CD4-positive, alpha-beta T cell treated with Interleukin-17A for 1 hour (primary cell): ENCODE results near the gene SUCNR1.
"Not testable (repeated sequence)": the region's sequence is repeated elsewhere in the genome, so short reads cannot be mapped to it uniquely, and the experiment has no call there.

ENCODE experiments used
- DNase-seq: peaks from one replicate; pipeline ENCODE4 v3.0.0-alpha.2; 2020

Gene SUCNR1

GRCh38 chr3:151874079-151874478, 636 bp downstream of the SUCNR1 start:
- not testable (repeated sequence) for DNase-seq

DNA sequence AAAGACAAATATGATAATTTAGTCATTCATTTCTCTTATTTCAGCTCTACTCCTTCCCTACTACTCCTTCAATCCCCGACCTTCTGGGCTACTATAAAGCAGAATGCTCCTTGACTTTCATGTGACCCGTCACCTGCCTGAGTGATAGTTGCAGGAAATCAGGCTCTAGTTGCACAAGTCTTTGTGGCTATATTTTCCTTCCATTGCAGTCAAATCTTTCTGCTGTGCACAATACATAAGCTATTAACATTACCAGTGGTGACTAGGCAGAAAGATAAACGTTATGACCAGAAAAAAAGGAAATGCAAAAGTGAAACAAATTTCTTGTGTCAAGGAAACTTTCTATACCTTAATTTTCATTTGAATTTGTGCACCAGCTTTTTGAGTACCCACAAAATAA, 2.3 kb downstream of the SUCNR1 start:
- no peak for DNase-seq

GRCh38 chr3:151877269-151877668, 3.8 kb downstream of the SUCNR1 start:
- DNase-seq, result no peak

GRCh38 chr3:151878465-151878864, 5.0 kb downstream of the SUCNR1 start:
- no peak for DNase-seq

- no peak for DNase-seq
Observed at GRCh38 chr3:151879037-151879436, 5.6 kb downstream of the SUCNR1 start.

DNA sequence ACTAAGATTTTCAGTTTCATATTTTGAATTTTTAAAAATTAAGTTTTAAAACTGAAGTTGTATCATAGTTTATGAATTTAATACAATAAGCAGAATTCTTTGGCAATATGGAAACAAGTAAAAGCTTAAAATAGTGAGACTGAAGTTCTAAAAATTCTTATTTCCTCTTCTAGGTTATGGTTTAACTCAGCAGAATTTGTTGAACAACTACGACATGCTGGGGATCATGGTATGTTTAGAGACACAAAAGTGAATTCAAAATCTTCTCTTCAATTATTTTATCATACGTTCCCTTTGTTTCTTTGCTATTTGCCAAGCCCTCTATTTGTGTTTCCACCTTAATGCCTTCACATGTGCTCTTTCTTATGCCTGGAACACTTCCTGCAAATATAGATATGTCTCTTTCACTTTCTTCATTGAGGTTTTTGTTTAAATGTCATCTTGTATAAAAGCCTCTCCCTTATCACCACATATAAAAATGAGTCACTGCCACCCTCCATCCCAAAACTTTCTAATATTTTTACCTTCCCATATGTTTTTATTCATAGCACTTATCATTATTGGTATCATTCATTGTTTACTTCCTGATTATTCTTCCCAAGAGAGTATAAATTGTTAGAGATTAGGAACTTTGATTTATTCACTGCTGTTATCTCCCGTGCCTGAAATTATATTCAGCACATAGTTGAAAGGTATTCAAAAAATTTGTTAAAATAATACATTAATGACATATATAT, 6.4 kb downstream of the SUCNR1 start:
- DNase-seq, result no peak

- no peak for DNase-seq
Observed at GRCh38 chr3:151880416-151880690, 6.9 kb downstream of the SUCNR1 start.

DNA sequence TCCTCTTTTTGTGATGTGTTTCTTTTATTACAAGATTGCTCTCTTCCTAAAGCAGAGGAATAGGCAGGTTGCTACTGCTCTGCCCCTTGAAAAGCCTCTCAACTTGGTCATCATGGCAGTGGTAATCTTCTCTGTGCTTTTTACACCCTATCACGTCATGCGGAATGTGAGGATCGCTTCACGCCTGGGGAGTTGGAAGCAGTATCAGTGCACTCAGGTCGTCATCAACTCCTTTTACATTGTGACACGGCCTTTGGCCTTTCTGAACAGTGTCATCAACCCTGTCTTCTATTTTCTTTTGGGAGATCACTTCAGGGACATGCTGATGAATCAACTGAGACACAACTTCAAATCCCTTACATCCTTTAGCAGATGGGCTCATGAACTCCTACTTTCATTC, 7.7 kb downstream of the SUCNR1 start:
- no peak for DNase-seq

DNA sequence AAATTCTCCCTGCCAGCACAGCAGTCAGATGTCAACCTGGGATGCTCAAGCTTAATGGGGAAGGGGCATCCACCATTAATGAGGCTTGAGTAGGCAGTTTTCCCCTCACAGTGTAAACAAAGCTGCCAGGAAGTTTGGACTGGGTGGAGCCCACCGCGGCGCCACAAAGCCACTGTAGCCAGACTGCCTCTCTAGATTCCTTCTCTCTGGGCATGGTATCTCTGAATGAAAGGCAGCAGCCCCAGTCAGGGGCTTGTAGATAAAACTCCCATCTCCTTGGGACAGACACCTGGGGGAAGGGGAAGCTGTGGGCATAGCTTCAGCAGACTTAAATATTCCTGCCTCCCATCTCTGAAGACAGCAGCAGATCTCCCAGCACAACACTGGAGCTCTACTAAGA, 12.0 kb downstream of the SUCNR1 start:
- not testable (repeated sequence) for DNase-seq

- not testable (repeated sequence) for DNase-seq
Observed at GRCh38 chr3:151887450-151888211, 14.2 kb downstream of the SUCNR1 start.

- peak; percentile 10 for DNase-seq
Observed at GRCh38 chr3:151890721-151891141, 17.3 kb downstream of the SUCNR1 start.

GRCh38 chr3:151891721-151892120, 18.3 kb downstream of the SUCNR1 start:
- DNase-seq, result no peak

DNA sequence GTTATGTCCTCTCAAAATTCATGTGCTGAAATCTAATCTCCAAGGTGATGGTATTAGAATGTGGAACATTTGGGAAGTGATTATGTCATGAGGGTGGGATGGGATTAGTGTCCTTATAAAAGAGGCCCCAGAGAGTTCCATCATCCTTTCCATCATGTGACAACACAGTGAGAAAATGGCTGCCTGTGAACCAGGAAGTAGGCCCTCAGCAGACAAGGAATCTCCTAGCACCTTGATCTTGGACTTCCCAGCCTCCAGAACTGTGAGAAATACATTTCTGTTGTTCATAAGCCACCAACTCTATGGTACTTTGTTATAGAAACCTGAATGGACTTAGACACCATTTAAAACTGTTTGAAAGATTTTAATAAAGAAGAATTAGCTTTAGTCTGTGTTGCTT, 20.8 kb downstream of the SUCNR1 start:
- DNase-seq, result no peak

GRCh38 chr3:151895478-151896241, 22.2 kb downstream of the SUCNR1 start:
- peak; percentile 19 for DNase-seq

- no peak for DNase-seq
Observed at GRCh38 chr3:151896246-151897012, 23.0 kb downstream of the SUCNR1 start.

- not testable (repeated sequence) for DNase-seq
Observed at GRCh38 chr3:151898121-151898520, 24.7 kb downstream of the SUCNR1 start.

- not testable (repeated sequence) for DNase-seq
Observed at GRCh38 chr3:151898564-151899261, 25.3 kb downstream of the SUCNR1 start.

DNA sequence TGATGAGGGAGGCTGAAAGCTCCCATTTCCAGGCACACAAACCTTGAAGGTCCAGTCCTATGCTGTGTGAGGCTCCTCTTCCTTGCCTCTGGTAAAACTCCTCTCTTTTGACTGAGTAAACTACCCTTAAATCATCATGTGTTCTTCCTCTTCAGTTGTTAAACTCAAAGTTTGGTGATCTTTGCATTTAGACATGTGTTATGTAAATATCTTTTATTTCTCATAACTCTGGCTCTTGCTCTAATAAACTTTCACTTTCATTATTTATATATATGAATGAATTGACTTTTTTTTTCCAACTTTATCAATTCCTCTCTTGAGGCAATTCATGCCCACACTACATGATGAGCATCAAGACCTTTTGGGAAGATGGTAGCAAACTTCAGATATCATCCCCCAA, 26.6 kb downstream of the SUCNR1 start:
- DNase-seq, result no peak

- DNase-seq, result no peak
Observed at GRCh38 chr3:151900460-151900859, 27.0 kb downstream of the SUCNR1 start.

DNA sequence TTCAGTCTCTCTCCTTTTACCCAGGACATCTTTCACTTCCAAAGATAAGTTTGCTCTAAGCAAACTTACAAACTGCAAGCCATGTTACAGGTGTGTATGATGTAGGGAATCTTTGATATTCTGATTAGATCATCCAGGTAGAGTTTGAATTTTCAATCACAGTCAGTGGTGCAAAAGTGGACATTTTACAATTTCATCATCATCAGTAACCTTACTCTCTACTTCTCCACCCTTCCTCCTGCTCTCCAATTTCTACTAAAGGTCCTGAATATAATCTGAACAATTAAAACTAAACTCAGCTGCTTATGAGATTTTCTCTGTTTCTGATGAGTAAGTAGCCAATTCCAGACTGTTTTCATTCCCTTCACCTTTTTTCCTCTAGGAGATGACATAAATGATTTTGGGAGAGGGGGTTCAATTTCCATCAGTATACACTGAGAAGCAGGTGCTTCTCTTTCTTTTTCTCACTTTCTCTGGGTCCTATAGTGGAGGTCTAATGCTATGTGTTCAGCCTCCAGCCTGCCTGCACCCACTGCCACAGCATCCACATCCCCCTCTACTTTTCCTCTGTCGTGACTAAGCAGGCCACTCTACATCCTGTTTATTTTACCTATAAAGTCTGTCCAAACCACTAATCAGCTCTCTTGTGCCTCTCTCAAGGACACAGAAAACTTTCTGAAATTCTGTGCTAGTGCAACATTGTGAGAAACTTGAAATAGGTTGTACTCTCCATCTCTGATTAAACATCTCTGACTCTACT, 27.6 kb downstream of the SUCNR1 start:
- DNase-seq, result no peak

DNA sequence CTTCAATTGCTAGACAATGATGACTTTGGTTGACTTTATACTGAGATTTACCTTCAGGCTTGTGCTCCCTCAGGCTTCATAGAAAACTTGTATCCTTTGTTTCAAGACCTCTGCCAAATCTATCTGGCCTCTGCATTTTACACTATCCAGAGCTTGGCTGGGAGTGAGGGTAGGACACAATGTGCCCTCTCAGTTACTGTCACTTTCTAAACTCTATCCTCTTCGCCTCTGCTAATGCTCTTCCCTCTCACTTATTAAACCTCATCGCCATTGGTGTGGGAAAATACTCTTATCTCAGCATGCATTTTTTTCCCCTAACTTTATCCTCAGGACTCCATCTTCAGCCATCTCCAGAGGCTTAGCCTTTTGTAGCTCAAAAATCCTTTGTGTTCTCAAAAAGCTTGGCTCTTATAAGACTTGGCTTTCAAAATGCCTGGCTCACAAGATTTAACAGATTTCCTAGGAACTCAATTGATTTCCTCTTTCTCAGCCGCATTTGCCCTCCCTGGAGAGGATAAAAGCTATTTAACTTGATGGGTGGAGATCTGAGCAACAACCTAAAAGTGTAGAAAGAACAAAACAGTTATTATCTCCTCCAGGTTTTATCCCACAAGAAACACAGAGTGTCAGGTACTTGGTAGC, 28.3 kb downstream of the SUCNR1 start:
- no peak for DNase-seq
